Stimulated activated CD4-positive, alpha-beta T cell treated with anti-CD3 and anti-CD28 coated beads, Interleukin-4, amount 100 ng/mL, for 4 hours (primary cell): ENCODE results near the gene UBE2S.
A peak's percentile ranks its signal among the peaks of the same experiment; 100 is the strongest.

Experiments
- DNase-seq, 2 experiments: peaks; one replicate each; pipeline ENCODE4 v3.0.0-alpha.2; 2020

The UBE2S gene

DNA sequence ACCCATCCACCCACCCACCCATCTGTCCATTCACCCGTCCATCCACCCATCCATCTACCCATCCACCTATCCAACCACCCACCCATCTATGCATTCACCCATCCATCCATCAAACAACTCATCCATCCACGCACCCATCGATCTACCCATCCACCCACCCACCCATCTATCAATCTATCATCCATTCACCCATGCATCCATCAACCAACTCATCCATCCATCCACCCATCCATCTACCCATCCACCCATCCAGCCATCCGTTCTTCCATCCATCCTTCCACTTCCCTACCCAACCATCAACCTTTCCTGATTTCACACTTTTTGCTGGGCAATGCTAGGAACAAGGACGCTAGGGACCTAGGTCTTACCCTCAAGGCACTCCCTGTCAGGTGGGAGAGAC lies 25.6 kb downstream of the UBE2S start:
- no peak for DNase-seq

DNA sequence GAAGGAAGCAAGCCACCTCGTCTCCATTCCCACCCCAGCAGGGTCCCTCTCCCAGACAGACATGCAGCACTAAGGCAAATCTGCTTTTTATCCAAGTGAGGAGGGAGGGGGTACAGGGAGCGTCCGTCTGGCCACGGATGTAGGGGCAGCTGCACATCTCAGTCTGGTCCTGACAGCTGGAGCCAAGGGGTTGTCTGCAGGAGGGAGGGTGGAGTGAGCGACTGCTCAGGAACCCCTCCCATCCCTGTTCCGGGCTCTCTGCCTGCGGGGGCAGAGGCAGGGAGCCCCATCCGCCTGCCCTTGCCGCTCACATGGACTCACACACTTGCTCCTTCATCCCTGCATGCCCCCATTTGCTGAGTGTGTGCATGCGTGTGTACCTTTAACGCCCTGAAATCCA lies 28.4 kb downstream of the UBE2S start:
- DNase-seq: no peak

DNA sequence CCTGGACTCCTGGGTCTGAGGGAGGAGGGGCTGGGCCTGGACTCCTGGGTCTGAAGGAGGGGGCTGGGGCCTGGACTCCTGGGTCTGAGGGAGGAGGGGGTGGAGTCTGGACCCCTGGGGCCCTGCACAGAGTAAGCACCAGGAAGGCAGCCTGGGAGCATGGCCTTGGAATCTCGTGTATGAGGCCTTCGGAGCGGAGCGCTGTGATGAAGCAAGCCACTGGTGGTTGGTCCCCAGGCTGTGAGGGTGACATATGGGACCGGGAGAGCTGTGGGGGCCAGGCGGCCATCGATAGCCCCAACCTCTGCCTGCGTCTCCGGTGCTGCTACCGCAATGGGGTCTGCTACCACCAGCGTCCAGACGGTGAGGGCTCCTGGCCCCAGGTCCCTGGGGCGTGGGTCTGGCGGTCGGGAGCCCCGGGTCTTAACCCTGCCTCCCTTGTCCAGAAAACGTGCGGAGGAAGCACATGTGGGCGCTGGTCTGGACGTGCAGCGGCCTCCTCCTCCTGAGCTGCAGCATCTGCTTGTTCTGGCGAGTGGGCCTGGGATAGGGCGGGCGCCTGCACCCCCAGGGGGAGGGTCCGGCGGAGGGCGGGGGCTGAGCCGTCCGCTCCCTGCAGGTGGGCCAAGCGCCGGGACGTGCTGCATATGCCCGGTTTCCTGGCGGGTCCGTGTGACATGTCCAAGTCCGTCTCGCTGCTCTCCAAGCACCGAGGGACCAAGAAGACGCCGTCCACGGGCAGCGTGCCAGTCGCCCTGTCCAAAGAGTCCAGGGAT lies 30.0 kb downstream of the UBE2S start:
- no peak for DNase-seq

DNA sequence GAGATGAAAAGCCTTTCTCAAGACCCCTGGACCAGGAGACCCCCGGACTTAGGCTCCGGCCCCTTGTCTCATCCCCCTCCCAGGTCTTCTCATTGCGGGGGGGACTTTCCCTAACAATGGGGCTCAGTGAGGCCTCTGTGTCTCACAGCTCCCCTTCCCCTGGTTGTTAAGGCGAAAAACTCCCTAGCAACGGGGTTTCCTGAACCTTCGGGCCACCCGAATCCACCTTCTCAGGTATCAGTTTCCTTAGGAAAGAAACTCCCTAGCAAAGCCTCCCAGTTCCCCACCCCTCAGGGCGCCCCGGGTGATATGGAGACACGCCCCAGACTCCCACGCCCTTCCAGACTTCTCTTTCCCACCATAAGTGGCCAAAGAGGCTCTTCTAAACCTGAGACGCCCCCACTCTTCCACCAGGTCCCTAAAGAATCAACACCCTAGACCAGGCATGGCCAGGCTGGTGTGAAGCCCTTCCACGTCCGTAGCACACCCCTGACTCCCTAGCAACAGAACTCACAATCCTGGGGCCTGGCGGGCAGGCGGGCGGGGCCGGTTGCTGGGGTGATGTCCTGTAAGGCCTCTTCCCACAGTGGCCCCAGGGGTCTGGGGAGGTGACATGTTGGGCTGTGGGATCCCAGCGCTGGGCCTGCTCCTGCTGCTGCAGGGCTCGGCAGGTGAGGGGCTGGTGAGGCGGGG lies 31.2 kb downstream of the UBE2S start, which contains the start of gene TMEM190:
TSS of gene TMEM190 (plus strand) at position 586 of the 693 bp plus-strand sequence. CDS start at position 614, 28 bp downstream.
- no peak for DNase-seq

- no peak for DNase-seq
These were observed 33.4 kb downstream of the UBE2S start for GRCh38 chr19:55373993-55374757.

DNA sequence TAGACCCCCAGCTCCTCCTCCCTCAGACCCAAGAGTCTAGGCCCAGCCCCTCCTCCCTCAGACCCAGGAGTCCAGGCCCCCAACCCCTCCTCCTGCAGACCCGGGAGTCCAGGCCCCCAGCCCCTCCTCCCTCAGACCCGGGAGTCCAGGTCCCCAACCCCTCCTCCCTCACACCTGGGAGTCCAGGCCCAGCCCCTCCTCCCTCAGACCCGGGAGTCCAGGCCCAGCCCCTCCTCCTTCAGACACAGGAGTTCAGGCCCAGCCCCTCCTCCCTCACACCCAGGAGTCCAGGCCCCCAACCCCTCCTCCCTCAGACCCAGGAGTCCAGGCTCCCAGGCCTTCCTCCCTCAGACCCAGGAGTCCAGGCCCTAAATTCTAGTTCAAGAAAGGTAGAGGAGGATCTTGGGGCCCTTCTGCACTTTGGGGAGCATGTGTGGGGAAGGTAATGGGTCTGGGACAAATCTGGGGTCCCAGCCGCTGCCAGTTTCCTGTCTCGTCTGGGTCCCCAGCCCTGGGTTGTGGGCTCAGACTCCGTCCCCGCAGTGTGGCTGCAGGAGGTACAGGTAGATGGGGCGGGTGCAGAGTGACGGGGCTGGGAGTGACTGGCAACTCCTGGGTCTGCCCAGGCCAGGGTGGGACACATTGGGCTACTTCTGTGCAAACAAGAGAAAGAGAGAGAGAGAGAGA lies 34.1 kb downstream of the UBE2S start:
- no peak for DNase-seq

GRCh38 chr19:55372316-55373081 lies 35.1 kb downstream of the UBE2S start:
- no peak for DNase-seq

- DNase-seq: no peak
These were observed 37.1 kb downstream of the UBE2S start, which contains the start of gene IL11 for GRCh38 chr19:55370305-55370988. IL11 (minus strand) TSS chr19:55370463; CDS start chr19:55370310, 153 bp downstream.

- DNase-seq: no peak
These were observed 37.8 kb downstream of the UBE2S start for GRCh38 chr19:55369653-55370304.

DNA sequence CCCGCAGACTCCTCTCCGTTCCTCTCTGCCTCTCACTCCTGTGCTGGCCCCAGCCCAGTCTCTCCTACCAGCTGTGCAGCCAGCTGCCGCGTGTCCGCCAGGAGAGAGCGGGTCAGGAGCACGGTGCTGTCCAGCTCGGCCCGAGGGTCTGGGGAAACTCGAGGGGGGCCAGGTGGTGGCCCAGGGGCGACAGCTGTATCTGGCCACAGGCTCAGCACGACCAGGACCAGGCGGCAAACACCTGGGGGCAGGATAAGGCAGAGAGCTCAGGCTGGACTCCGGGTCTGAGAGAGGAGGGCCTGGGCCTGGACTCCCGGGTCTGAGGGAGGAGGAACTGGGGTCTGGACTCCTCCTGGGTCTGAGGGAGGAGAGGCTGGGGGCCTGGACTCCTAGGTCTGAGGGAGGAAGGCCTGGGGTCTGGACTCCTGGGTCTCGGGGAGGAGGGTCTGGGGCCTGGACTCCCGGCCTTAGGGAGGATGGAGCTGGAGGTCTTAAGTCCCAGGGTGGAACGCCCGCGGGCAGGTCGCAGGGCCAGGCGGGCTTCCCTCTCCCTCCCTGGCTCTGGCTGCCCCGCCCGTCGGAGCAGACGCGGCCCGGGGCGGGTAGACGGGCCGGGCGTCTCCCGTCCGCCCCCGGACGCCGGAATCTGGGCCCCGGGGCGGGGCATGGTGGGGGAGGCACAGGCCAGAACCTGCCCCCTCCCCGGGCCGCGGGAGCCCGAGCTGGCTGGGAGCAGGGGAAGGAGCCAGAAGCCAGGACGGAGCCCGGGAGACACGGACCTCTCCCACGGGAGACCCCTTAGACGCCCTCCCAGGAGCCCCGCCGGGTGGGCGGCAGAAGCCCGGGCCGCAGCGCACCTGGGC lies 38.7 kb downstream of the UBE2S start:
- peak in 1 of 2 experiments; percentile 24 for DNase-seq

GRCh38 chr19:55368106-55368505 lies 39.5 kb downstream of the UBE2S start:
- DNase-seq: no peak

GRCh38 chr19:55366790-55367189 lies 40.8 kb downstream of the UBE2S start:
- DNase-seq: no peak

DNA sequence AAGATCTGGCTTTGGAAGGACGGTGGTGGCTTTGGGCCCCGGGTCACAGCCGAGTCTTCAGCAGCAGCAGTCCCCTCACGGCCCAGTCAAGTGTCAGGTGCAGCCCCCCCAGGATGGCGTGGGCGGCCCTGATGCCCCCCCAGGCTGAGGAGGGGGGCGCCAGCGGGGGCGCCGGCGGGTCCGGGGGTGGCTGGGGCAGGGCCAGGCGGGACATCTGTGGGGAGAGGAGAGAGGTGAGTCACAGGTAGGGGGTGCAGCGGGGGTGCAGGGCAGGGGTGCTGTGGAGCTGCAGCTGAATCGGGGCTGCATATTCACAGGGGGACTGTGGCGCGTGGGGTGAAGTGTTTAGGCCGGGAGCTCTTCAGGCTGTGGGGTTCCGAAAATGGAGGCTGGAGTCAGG lies 41.6 kb downstream of the UBE2S start:
- DNase-seq: no peak

DNA sequence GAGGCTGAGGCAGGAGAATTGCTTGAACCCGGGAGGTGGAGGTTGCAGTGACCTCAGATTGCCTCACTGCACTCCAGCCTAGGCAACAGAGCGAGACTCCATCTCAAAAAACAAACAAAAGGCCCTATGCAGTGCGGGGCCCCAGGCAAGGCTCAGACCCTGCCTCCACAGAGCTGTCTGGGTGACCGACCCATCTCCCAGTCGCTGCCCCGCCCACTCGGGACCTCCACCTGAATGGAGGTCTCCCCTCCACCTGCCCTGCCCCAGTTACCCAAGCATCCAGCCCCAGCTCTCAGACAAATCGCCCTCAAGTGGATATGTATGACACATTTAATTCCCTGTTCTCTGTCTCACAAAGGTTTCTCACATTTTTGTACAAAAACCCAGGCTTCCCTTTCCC lies 42.3 kb downstream of the UBE2S start:
- no peak for DNase-seq

DNA sequence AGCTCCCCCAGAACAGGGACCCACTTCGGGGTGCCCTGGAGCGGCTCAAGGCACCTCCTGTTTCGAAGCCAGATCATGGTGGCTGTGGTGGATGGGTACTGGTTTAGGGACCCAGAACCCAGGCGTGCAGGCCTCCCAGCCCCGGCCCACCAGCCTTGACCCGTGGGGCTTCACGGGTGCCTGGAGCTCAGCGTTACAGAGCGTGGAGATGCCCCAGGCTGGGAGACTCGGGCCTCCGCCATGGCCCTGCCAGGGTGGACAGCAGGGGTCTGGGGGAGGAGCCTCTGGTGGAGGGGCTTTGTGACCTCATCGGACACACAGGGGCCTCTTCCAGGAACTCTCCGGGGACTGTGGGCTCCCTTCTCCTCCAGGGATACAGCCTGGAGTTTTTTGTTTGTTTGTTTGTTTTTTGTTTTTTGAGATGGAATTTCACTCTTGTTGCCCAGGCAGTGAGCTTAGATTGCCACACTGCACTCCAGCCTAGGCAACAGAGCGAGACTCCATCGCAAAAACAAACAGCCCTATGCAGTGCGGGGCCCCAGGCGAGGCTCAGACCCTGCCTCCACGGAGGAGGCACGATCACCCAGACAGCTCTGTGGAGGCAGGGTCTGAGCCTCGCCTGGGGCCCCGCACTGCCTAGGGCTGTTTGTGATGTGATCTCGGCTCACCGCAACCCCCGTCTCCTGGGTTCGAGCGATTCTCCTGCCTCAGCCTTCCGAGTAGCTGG lies 44.4 kb downstream of the UBE2S start, which contains the start of gene GARIN5B:
TSS of gene GARIN5B (minus strand) at position 271 of the 727 bp plus-strand sequence. CDS start at position 77, 194 bp downstream.
- no peak for DNase-seq

DNA sequence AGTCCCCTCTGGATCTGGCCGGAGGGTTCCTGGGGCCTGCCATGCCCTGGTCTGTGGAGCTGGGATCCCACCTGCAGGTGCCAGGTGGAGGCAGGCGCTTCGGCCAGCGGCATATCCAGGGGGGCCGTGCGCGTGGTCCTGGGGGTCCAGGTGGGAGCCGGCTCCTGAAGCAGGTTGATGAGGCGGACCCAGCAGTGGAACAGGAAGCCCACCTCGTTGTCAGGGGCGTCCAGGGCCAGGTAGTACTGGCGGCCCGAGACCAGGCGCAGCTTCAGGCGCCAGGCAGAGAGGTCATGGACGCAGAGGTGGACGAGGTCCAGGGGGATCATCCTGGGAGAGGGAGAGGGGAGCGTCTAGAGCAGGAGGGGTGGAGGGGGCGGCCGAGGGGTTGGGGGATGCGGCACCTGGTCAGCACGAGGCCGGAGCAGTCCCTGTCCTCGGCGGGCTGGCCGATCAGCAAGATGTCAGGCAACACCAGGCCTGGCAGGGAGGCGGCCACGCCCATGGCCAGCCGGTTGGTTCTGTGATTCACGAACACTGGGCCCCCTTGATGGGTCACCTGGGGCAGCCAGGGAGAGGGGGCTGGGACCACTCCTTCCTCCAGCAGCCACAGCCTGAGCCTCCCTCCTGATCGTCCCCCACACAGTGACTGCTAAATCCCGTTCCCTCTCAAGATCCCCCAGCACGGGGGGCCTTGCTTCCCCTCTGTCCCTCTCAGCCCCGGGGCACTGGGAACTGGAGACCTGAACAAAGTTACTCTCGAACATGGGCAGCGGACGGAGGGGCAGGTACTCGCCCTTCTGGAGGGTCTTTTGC lies 45.2 kb downstream of the UBE2S start:
- DNase-seq: no peak

GRCh38 chr19:55360902-55361301 lies 46.7 kb downstream of the UBE2S start:
- DNase-seq: no peak
